Ovary (tissue), 3 donors: ENCODE results near the gene COPZ1.

Experiments
- CTCF ChIP-seq, 3 donors: fragments of 450-650 bp in 2 of 3; fragments of 200-600 bp in 1 of 3; IDR thresholded peaks; one replicate each; pipeline versions ENCODE4 v1.5.1 to v1.8.0; 2016 to 2022; ENCODE audit warnings: antibody characterized with exemption in 3 of 3, mild to moderate bottlenecking in 1 of 3
- POLR2A ChIP-seq: fragments of 450-650 bp; IDR thresholded peaks from one replicate; pipeline ENCODE4 v1.6.1; 2017; ENCODE audit warnings: antibody characterized with exemption, mild to moderate bottlenecking, moderate library complexity
- donor health status: DM: no; HTN: no; CAD: no.

DNA sequence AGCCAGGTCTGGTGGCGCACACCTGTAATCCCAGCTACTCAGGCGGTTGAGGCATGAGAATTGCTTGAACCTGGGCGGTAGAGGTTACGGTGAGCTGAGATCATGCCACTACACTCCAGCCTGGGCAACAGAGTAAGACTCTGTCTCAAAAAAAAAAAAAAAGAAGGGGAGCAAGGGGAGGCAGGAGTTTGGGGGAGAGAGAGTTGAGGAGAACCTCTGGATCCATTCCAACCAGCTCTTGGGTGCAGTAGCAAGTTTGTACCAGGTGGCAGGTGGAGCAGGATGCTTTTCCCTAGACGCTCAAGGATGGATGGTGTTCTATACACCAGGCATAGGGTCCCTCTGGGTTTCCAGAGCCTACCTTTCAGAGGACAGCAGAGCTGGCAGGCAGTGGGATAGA is 26.0 kb upstream of the COPZ1 start:
- no peak for TF ChIP-seq CTCF (IDR thresholded peaks at IDR 0.05)
- no peak for TF ChIP-seq POLR2A
